ENCODE results near the gene HLA-G.

The HLA-G gene

DNA sequence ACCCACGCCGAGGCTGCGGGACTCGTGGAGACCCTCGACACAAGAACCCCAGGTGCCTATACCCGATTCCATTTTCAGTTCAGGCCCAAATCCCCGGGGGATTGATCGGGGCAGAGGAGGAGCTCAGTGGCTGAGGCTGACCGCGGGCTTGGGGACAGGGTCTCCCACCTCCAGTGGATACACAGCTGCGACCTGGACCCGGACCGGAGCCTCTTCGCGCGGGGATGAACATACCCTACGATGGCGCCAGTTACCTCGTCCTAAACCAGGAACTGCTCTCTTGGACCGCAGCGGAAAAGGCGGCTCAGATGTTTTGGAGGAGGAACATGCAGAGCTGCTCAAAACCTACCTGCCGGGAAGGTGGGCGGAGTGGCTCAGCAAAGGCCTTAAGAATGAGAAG lies 27.4 kb upstream of the HLA-G start:
- H3K4me2 ChIP-seq (ENCODE audit: low read length), result no peak overlapping the region
- H2AFZ ChIP-seq (ENCODE audit: insufficient read depth, low read length, poor library complexity), result no peak overlapping the region

GRCh38 chr6:29806387-29806786 lies 21.2 kb upstream of the HLA-G start:
- Histone ChIP-seq H3K23ac (ENCODE audit: low read length) (no peak overlapping the region), H2AFZ (ENCODE audit: insufficient read depth, low read length, poor library complexity) (no peak overlapping the region), H3K4me1 (ENCODE audit: control insufficient read depth in 1 of 2, insufficient read depth in 2 of 2, low read length in 2 of 2) (no peaks in the 10 kb centered on the region), H2AK5ac (ENCODE audit: low read length) (no peak overlapping the region), H3K27me3 (ENCODE audit: insufficient read depth, low read length) (no peaks in the 10 kb centered on the region), H3K4ac (ENCODE audit: low read depth, low read length) (no peak overlapping the region), H3K4me3 (ENCODE audit: low read depth, low read length) (no peak overlapping the region), H3K9me3 (ENCODE audit: insufficient read depth, low read depth, low read length) (peaks cover 4% of the 10 kb centered on the region), H3K36me3 (ENCODE audit: control insufficient read depth in 1 of 2, insufficient read depth in 2 of 2, low read length in 2 of 2) (no peaks in the 10 kb centered on the region), H2BK5ac (ENCODE audit: low read depth, low read length, poor library complexity) (no peak overlapping the region), H3K79me2 (ENCODE audit: control insufficient read depth, insufficient read depth, low read length, poor library complexity) (no peaks in the 10 kb centered on the region), H3K14ac (ENCODE audit: low read length) (no peak overlapping the region), H3K27ac (ENCODE audit: low read depth, low read length) (no peak overlapping the region), H4K91ac (ENCODE audit: low read depth, low read length) (no peak overlapping the region), H3K79me1 (ENCODE audit: low read length) (no peaks in the 10 kb centered on the region), H4K8ac (ENCODE audit: low read depth, low read length) (no peak overlapping the region), H3K4me2 (ENCODE audit: low read length) (no peak overlapping the region), H4K12ac (ENCODE audit: low read depth, low read length) (no peak overlapping the region), H3K9ac (ENCODE audit: low read length) (no peak overlapping the region), H2BK12ac (ENCODE audit: low read length) (no peak overlapping the region), H2BK120ac (ENCODE audit: insufficient read depth, low read length, poor library complexity) (no peak overlapping the region), H3K18ac (ENCODE audit: low read length) (no peak overlapping the region)
- WGBS (ENCODE audit: extremely low coverage, insufficient coverage, insufficient read length), result no CpG with 5 or more reads among the region's 3 CpGs
- DNase-seq, result no peak

More for the DNA sequence above, 27.4 kb upstream of the HLA-G start:
- H3K9ac ChIP-seq (ENCODE audit: low read length), result no peak overlapping the region
- no peak overlapping the region for H3K4ac ChIP-seq (ENCODE audit: low read depth, low read length)
- no peak overlapping the region for H4K8ac ChIP-seq (ENCODE audit: low read depth, low read length)
- H3K4me1 ChIP-seq (ENCODE audit: control insufficient read depth in 1 of 2, insufficient read depth in 2 of 2, low read length in 2 of 2), result no peaks in the 10 kb centered on the region
- H3K36me3 ChIP-seq (ENCODE audit: control insufficient read depth in 1 of 2, insufficient read depth in 2 of 2, low read length in 2 of 2), result no peaks in the 10 kb centered on the region
- no peaks in the 10 kb centered on the region for H3K79me2 ChIP-seq (ENCODE audit: control insufficient read depth, insufficient read depth, low read length, poor library complexity)
- H4K91ac ChIP-seq (ENCODE audit: low read depth, low read length), result no peak overlapping the region
- H2BK120ac ChIP-seq (ENCODE audit: insufficient read depth, low read length, poor library complexity), result no peak overlapping the region
- H3K14ac ChIP-seq (ENCODE audit: low read length), result no peak overlapping the region
- H3K9me3 ChIP-seq (ENCODE audit: insufficient read depth, low read depth, low read length), result peaks cover 4% of the 10 kb centered on the region
- H4K12ac ChIP-seq (ENCODE audit: low read depth, low read length), result no peak overlapping the region
- H3K18ac ChIP-seq (ENCODE audit: low read length), result no peak overlapping the region
- H2BK12ac ChIP-seq (ENCODE audit: low read length), result no peak overlapping the region
- DNase-seq, result no peak
- no peak overlapping the region for H2BK5ac ChIP-seq (ENCODE audit: low read depth, low read length, poor library complexity)
- no peak overlapping the region for H3K23ac ChIP-seq (ENCODE audit: low read length)
- no CpG with 5 or more reads among the region's 24 CpGs for WGBS (ENCODE audit: extremely low coverage, insufficient coverage, insufficient read length)
- H3K79me1 ChIP-seq (ENCODE audit: low read length), result no peaks in the 10 kb centered on the region
- H3K27me3 ChIP-seq (ENCODE audit: insufficient read depth, low read length), result no peaks in the 10 kb centered on the region
- H3K27ac ChIP-seq (ENCODE audit: low read depth, low read length), result no peak overlapping the region
- no peak overlapping the region for H3K4me3 ChIP-seq (ENCODE audit: low read depth, low read length)
- no peak overlapping the region for H2AK5ac ChIP-seq (ENCODE audit: low read length)

DNA sequence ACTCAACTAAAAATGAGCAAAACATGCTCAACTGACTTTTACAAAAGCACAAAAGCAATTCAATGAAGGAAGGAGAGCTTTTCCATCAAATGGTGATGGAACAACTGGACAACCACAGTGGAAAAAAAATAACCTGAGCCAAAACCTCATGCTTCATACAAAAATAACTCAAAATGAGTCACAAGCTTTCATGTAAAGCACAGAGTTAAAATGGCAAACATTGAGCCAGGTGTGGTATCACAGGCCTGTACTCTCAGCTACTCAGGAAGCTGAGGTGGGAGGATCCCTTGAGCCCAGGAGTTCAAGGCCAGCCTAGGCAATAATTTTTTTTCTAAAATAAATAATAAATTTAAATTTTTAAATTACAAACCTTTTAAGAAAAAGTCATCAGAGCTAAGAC lies 18.4 kb upstream of the HLA-G start:
- no peak overlapping the region for H4K12ac ChIP-seq (ENCODE audit: low read depth, low read length)
- no peak overlapping the region for H2BK120ac ChIP-seq (ENCODE audit: insufficient read depth, low read length, poor library complexity)
- no peaks in the 10 kb centered on the region for H3K36me3 ChIP-seq (ENCODE audit: control insufficient read depth in 1 of 2, insufficient read depth in 2 of 2, low read length in 2 of 2)
- H3K23ac ChIP-seq (ENCODE audit: low read length), result no peak overlapping the region
- H2AFZ ChIP-seq (ENCODE audit: insufficient read depth, low read length, poor library complexity), result no peak overlapping the region
- H3K4me2 ChIP-seq (ENCODE audit: low read length), result no peak overlapping the region
- H3K14ac ChIP-seq (ENCODE audit: low read length), result no peak overlapping the region
- H3K4me3 ChIP-seq (ENCODE audit: low read depth, low read length), result no peak overlapping the region
- H4K8ac ChIP-seq (ENCODE audit: low read depth, low read length), result no peak overlapping the region
- no peaks in the 10 kb centered on the region for H3K27me3 ChIP-seq (ENCODE audit: insufficient read depth, low read length)
- no peak overlapping the region for H3K9ac ChIP-seq (ENCODE audit: low read length)
- no peak overlapping the region for H2AK5ac ChIP-seq (ENCODE audit: low read length)
- peaks cover 11% of the 10 kb centered on the region in 2 experiments for H3K4me1 ChIP-seq (ENCODE audit: control insufficient read depth in 1 of 2, insufficient read depth in 2 of 2, low read length in 2 of 2)
- H4K91ac ChIP-seq (ENCODE audit: low read depth, low read length), result no peak overlapping the region
- no peak overlapping the region for H3K4ac ChIP-seq (ENCODE audit: low read depth, low read length)
- H3K27ac ChIP-seq (ENCODE audit: low read depth, low read length), result no peak overlapping the region
- no peak for DNase-seq
- H3K79me2 ChIP-seq (ENCODE audit: control insufficient read depth, insufficient read depth, low read length, poor library complexity), result no peaks in the 10 kb centered on the region
- H3K79me1 ChIP-seq (ENCODE audit: low read length), result no peaks in the 10 kb centered on the region
- H2BK12ac ChIP-seq (ENCODE audit: low read length), result no peak overlapping the region
- H2BK5ac ChIP-seq (ENCODE audit: low read depth, low read length, poor library complexity), result no peak overlapping the region
- peaks cover 3% of the 10 kb centered on the region for H3K9me3 ChIP-seq (ENCODE audit: insufficient read depth, low read depth, low read length)
- no peak overlapping the region for H3K18ac ChIP-seq (ENCODE audit: low read length)

- Histone ChIP-seq H3K4me1 (ENCODE audit: control insufficient read depth in 1 of 2, insufficient read depth in 2 of 2, low read length in 2 of 2) (peaks cover 14% of the 10 kb centered on the region in 2 experiments), H4K91ac (ENCODE audit: low read depth, low read length) (no peak overlapping the region), H4K8ac (ENCODE audit: low read depth, low read length) (no peak overlapping the region), H3K9me3 (ENCODE audit: insufficient read depth, low read depth, low read length) (peaks cover 3% of the 10 kb centered on the region), H3K4me3 (ENCODE audit: low read depth, low read length) (no peak overlapping the region), H3K27ac (ENCODE audit: low read depth, low read length) (no peak overlapping the region), H4K12ac (ENCODE audit: low read depth, low read length) (no peak overlapping the region), H2AFZ (ENCODE audit: insufficient read depth, low read length, poor library complexity) (no peak overlapping the region), H3K18ac (ENCODE audit: low read length) (no peak overlapping the region), H3K79me2 (ENCODE audit: control insufficient read depth, insufficient read depth, low read length, poor library complexity) (no peaks in the 10 kb centered on the region), H2BK120ac (ENCODE audit: insufficient read depth, low read length, poor library complexity) (no peak overlapping the region), H3K14ac (ENCODE audit: low read length) (no peak overlapping the region), H3K4ac (ENCODE audit: low read depth, low read length) (no peak overlapping the region), H3K79me1 (ENCODE audit: low read length) (peaks cover 2% of the 10 kb centered on the region), H2AK5ac (ENCODE audit: low read length) (no peak overlapping the region), H3K27me3 (ENCODE audit: insufficient read depth, low read length) (no peaks in the 10 kb centered on the region), H3K23ac (ENCODE audit: low read length) (no peak overlapping the region), H3K4me2 (ENCODE audit: low read length) (no peak overlapping the region), H2BK12ac (ENCODE audit: low read length) (no peak overlapping the region), H3K9ac (ENCODE audit: low read length) (no peak overlapping the region), H2BK5ac (ENCODE audit: low read depth, low read length, poor library complexity) (no peak overlapping the region), H3K36me3 (ENCODE audit: control insufficient read depth in 1 of 2, insufficient read depth in 2 of 2, low read length in 2 of 2) (no peaks in the 10 kb centered on the region)
- no peak for DNase-seq
- no CpG with 5 or more reads among the region's 2 CpGs for WGBS (ENCODE audit: extremely low coverage, insufficient coverage, insufficient read length)
Measured at GRCh38 chr6:29810371-29810770, 17.3 kb upstream of the HLA-G start.
